ENCODE measurements around the gene COQ10A.
A peak's percentile ranks its signal among the peaks of the same experiment; 100 is the strongest.
"Not testable (repeated sequence)": the region's sequence is repeated elsewhere in the genome, so short reads cannot be mapped to it uniquely, and the experiment has no call there.

COQ10A gene

DNA sequence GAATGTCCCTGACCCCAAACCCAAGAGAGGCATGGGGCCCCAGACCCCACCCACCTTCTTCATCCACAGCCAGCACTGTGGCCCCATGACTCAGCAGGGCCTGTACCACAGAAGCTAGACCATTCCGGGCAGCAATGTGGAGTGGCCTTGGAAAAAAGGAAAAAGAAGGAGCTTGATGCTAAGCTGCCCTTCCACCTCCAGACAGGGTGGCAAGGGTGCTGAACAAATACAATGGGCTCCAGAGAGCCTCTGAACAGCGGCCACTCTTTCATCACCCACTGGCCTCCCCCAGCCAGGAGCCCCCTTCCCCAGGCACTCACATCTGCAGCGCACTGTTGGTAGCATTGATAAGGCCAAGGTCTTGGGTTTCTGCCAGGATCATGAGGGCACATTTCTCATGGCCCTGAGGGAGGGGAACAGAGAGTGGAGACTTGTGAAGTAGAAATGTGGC lies 23.0 kb upstream of the COQ10A start:
- no peak for DNase-seq (ENCODE audit: low spot score)

DNA sequence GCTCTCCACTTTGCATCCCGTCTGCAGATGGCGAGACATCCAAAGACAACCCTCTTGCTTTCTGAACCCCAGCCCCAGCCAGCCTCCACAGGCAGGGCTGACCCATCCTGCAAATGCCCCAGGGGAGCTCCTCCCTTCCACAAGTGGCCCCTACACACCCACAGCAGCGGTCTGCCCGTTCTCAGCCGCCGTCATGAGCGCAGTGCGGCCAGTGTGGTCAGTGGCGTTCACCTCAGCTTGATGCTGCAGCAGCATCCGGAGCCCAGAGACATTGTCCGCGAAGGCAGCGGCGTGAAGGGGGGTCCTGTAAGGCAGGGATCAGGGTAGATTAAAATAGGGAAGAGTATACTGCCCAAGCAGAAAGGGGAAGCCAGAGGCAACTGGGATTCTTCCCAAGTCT lies 22.2 kb upstream of the COQ10A start:
- DNase-seq (ENCODE audit: low spot score), result no peak

DNA sequence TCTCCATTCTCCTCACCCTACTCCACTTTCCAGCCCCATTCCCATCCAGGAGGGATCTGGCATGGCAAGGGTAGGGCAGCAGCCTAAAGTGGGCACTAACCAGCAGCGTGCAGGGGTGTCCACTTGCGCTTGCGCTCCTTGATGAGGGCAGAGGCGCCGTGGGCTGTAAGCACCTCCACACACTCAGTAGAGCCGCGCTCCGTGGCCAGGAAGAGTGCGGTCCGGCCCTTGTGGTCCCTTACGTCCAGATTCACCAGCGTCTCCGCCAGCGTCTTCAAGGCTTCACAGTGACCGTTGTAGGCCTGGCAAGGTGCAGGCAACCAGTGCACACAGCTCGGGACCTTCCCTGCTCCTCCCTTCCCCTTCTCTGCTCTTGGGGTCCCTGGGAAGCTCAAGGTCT lies 18.8 kb upstream of the COQ10A start:
- no peak for DNase-seq (ENCODE audit: low spot score)

DNA sequence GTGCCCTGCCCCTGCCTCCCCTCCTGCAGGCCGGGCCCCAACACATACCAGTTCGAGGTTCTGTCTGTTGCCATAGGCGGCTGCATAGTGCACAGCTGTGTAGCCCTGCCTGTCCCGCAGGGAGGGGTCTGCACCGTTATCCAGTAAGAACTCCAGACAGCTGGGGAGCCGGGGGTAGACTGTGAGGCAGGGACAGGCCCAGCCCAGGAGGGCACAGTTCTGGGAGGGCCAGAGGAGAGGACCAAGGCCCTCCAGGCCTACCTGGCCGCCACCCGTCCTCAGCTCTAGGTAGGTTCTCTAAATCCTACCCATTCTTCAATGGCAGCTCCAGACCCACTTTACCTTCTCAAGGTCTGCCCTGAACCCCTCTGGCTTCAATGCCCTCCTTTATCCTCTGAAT lies 18.0 kb upstream of the COQ10A start:
- no peak for DNase-seq (ENCODE audit: low spot score)

DNA sequence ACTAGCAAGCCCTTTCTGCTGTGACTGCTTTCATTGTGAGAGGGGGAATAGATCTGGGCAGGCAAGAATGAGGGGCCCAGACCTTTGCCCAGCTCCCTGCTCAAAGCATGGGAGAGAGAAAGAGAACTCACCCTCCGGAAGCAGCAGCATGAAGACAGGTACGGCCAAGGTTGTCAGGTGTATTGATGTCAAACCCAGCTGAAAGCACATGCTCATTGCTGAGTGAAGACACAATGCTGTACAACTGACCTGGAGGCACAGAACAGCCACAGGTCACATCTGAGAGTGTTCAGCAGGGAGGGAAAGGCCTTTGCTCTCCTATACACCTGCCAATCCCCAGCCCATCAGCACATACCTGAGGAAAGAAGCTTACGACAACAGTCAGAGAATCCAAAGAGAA lies 14.1 kb upstream of the COQ10A start:
- DNase-seq (ENCODE audit: low spot score), result no peak

DNA sequence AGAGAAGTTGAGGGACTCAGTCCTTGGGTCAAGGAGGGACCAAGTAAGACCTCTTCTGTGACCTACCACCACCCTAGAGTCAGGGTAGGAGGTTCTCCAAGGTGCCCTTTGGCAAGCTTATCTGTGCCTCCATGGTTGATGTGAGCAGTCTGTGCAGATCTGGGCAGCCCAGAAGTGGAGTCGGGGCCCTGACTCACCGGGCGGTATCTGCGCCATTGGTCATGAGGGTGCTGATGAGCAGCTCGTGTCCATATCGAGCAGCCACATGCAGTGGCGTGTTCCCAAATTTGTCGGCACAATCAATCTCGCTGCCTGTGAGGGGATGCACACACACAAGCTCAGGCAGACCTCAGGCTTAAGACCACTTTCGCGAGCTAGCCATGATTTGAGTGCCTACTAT lies 13.7 kb upstream of the COQ10A start:
- no peak for DNase-seq (ENCODE audit: low spot score)

DNA sequence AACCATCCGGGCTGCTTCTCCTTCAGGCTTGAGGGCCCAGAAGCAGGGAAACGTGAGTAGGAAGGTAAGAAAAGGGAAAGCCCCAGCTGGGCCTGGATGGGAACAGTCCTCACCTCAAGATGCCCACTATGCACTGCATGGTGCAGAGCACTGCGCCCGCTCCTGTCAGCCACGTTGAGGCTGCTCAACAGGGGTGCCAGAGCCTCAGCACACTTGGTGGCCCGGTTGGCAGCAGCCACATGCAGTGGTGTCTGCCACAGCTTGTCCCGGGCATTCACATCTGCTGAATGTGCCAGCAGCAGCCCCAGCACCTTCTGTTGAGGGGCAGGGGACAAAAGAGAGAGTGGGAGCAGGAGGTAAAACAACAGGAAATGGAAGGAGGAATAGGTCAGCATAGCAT lies 11.1 kb upstream of the COQ10A start:
- no peak for DNase-seq (ENCODE audit: low spot score)

DNA sequence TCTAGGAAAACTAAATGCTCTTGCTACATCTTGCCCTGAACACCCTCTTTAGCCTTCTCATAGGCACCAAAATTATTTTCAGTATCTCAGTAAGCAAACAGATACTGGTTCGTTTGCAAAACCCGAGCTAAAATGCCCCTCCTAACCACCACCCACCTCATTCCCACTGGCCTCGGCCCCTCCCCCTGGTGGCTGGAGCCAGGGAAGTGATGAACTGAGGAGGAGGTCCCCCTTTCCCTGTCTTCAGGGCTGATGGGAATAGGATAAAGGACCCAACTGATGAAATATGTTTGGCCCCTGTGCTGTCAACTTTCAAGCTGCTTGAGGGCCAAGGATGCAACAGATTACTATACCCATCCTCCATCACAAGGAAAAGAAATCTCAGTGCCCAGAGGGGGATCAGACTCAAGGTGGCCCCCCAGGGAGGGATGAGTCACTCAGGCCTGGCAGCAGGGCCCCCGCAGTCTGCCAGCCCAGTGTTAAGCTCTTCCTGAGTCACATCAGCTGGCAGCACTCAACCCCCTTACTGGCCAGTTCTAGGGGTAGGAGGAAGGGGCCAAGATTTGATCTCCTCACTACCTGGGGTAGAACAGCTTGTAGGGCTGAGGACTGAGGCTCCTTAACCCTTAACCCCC lies 10.3 kb upstream of the COQ10A start:
- peak; percentile 40 for DNase-seq (ENCODE audit: low spot score)

DNA sequence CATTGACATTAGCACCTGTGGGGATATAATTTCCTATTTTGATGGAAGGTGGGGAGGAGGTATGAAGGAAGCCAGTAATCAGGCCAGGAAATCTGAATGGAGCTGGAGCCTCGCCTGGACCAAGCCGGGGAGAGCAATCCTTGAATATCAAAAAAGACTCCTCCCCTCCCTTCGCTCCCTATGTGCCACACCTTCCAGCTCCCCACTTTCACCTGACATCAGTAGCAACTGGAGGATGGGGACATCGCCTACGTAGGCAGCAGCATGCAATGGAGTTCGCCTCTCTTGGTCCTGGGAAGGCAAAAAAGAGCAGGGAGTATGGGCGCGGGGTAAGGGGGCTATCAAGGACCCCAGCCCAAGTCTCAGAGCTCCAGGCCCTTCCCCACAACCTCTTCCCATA lies 9.7 kb upstream of the COQ10A start:
- no peak for DNase-seq (ENCODE audit: low spot score)

DNA sequence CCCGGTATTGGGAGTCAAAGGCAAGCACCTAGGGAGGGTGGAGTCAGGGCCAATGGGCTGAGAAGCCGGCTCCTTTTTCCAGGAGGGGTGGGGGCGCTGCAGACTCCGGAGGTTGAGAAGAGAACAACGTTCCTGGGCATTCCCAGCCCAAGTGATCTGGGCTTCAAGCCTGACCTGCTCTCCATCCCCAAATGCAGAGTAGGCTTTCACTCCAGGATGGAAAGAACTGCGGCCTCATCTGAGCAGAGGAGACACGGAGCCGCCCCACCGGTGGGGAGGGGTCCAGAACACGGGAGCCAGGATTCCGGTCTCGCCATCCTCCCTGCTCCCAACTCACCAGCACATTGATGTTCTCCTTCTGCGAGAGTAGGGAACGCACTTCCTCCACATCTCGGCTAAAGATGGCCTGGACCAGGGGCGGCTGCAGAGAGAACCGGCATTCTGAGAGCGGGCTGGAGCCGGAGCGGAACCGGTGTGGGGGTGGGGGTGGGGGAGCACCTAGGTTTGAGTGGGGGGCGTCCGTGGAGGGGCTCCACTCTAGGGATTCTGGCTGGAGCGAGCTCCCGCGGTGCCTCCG lies 9.2 kb upstream of the COQ10A start:
- DNase-seq (ENCODE audit: low spot score), result peak; percentile 50

DNA sequence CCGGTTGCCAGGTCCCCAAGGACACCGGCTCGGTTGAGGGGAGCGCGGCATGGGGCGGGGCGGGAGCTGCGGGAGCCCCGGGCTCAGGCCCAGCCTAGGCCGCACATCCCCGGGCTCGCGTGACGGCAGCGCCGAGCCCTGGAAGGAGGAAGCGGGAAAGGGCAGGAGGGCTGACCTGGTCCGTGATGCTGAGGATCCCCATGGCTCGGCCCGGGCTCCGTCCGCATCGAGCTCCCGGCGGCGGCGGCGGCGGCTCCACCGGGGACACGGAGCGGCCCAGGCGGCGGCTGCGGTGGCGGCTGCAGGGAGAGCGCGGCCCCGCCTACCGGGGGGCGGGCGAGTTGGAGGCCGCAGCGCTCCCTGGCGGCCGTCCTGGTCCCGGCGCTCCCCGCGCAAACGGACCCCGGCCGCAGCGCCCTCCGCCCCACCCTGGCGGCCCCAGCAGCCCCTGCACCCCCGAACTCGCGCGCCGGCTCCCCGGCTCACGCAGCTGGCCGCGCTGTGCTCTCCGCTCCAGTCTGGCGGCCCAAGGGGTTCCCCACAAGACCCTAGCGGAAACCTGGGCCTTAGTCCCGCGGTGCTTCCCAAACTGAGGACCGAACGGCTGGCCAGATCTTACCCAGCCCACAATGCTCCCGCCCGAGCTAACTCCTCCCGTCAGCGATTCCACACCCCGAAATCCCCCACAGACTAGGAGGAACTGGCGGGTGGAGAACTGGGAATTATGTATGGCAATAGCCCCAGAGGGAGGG lies 8.5 kb upstream of the COQ10A start, which contains the start of gene ANKRD52:
Gene ANKRD52 (minus strand): TSS at position 317 of the 752 bp plus-strand sequence. CDS start 115 bp downstream, at position 202.
- peak; percentile 79 for DNase-seq (ENCODE audit: low spot score)

DNA sequence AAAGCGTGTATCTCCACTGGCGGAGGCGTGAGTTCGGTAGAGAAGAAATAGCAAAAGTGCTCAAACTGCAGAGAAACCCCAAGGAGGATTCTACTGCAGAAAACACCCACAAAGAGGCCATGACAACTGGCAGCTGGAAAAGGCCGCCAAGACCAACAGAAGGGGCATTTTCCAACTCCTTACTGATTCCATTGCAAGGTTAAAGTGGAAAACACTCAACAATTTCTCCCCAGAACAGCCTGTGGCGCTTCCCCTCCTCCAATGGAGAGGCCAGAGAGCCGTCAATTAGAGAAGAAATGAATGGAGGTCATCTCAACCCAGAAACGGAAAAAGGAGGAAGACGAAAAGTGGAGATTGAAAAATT lies 7.9 kb upstream of the COQ10A start:
- no peak for DNase-seq (ENCODE audit: low spot score)

DNA sequence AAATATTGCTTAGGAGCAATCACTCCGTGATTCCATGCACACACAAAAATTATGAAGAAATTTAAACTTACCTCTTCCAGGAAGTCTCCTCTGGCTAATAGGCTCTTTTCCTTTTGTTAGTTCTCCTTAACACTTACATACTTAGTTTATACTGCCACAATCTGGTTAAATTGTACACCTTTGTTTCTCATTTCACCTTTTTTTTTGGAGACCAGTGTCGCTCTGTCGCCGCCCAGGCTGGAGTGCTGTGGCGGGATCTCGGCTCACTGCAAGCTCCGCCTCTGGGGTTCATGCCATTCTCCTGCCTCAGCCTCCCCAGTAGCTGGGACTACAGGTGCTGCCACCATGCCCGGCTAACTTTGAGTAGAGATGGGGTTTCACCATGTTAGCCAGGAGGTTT lies 6.4 kb upstream of the COQ10A start:
- DNase-seq (ENCODE audit: low spot score), result no peak

DNA sequence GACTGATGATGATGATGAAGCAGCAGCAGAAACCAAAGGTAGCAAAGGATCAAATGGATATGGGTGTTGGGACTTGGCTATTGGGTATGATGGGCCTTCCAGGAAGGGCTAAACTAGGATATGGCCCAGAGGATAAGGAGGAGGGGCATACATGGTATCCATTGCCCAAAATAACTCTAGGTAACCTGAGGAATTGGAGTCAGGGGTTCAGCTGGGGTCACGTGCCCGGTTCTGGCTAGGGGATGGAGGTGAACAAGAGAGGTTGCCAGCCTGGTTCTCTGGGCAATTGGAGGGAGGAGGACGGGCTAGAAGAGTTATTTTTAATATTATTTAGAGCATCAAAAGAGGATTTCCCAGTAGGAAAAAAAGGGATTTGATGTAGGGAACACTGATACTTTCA lies 5.8 kb upstream of the COQ10A start:
- no peak for DNase-seq (ENCODE audit: low spot score)

DNA sequence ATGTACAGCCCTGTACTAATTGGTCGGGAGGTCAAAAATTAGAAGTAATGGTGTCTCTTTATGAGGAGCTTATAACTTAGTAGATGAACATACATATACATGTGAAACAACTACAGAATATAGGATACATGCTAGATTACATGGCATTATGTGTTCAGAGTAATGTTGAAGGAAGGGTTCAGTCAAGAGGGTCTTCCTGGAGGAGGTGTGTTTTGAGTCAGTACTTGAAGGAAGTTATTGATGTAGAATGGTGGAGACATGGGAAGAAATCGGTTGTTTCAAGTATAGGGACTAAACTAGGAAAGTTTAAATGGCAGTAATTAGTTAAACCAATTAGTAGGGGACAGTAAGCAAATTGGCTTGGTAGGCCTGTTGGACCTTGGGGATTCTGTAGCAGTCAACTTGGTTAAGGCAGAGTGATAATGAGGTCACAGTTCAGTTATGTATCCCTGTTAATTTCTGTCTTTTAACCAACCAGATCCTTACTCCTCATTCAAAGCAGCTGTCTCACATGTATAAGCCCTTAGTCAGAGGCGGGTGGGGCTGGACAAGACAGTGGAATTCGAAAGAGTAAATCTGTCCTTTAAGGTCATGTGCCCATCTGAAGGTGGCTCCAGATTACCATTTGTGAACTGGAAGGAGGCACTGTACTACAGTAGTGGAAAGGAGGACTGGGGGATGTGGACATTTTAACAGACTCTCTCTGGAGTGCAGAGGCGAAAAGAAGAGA lies 5.1 kb upstream of the COQ10A start:
- DNase-seq (ENCODE audit: low spot score), result peak; percentile 84

DNA sequence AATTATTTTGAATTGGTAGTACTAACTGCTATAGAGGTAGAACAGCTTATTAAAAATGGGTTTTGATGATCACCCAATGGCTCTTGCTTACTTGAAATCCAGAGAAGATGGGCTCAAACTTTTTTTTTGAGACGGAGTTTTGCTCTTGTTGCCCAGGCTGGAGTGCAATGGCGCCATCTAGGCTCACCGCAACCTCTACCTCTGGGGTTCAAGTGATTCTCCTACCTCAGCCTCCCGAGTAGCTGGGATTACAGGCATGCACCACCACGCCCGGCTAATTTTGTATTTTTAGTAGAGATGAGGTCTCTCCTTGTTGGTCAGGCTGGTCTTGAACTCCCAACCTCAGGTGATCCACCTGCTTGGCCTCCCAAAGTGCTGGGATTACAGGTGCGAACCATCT lies 3.8 kb upstream of the COQ10A start:
- DNase-seq (ENCODE audit: low spot score), result not testable (repeated sequence)

DNA sequence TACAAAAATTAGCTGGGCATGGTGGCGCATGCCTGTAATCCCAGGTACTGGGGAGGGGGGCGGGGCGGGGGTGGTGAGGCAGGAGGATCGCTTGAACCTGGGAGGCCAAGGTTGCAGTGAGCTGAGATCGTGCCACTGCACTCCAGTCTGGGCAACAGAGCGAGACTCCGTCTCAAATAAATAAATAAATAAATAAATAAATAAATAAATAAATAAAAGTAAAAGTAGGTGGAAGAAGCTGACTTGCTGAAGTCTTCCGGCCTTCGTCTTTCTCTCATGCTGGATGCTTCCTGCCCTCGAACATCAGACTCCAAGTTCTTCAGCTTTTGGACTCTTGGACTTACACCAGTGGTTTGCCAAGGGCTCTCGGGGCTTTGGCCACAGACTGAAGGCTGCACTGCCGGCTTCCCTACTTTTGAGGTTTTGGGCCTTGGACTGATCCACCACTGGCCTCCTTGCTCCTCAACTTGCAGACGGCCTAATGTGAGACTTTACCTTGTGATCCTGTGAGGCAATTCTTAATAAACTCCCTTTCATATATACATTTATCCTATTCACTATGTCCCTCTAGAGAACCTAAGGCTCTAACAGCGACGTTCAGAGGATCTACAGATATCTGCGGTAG lies 562 bp upstream of the COQ10A start:
- DNase-seq (ENCODE audit: low spot score), result not testable (repeated sequence)

DNA sequence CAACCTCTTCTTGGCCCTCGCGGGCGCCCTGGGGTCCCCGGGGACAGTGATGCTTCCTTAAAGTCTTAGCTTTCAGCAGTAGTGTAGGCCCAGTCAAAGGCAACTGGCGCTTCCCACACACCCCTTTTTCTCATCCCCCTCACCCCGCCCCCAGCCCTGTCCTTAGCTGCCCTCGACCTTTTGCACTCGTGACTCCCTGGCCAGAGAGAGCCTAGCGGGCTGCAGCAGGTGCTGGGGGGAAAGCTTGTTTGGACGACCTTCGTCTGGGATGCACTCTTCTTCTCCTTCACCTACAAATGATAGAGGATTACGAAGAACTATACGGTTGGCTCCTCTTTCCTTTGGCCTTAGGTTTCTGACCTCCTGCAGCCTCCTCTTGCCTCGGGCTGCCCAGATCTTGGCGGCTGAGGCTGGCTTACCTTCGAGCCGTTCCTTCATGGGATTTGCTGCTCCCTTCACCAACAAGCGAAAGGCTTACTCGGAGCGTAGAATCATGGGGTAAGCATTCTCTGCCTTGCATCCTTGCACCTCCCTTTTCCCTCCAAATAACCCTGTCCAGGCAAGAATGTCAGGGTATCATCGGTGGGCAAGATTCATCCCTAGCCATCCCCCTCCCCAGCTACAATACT lies 815 bp downstream of the COQ10A start:
- DNase-seq (ENCODE audit: low spot score), result peak; percentile 41

DNA sequence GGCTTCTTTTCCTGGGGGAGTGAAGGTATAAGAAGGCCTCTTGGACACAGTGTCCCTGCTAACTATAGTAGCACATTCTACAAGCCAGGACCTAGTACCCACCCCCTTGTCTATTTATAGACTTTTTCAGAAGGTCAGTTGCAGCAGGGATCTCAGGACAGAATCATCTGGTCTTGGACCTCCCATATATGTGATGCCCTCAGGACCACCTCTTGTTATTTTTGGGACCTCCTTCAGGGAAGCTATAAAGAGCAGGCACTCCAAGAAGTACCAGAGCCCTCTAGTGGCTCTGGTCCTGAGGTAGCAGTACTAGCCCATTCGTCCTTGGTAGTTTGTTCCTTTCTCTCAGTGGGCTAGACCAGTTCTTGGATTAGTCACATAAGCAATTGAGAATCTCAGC lies 4.3 kb downstream of the COQ10A start:
- peak; percentile 70 for DNase-seq (ENCODE audit: low spot score)

DNA sequence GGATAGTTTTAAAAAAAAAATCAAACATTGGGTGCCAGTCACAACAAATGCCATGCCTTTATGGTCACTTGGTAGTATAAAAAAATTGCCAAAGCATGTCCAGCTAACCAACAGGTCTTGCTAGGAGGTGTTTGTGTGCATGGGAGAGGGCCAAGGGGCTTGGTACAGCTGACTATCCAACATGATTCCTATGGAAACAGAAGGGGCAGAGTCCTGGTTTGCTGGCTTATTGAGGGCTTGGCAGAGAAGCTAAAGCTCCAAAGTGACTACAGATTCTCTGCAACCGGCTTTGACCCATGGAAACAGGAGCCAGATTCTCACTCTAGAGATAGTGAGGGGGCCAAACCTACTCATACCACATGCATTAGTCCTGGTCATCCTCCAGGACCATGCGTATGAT lies 5.7 kb downstream of the COQ10A start:
- not testable (repeated sequence) for DNase-seq (ENCODE audit: low spot score)

DNA sequence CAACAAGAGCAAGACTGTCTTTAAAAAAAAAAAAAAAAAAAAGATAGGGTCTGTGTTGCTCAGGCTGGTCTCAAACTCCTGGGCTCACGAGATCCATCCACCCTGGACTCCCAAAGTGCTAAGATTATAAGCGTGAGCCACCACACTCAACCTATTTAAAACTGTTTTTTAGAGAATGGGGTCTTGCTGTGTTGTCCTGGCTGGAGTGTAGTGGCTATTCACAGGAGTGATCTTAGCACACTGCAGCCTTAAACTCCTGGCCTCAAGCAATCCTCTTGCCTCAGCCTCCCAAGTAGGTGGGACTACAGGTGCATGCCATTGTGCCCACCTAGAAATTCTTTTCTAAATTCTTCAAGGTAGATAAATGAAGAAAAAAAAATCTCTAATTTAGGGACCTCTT lies 7.6 kb downstream of the COQ10A start:
- DNase-seq (ENCODE audit: low spot score), result no peak

DNA sequence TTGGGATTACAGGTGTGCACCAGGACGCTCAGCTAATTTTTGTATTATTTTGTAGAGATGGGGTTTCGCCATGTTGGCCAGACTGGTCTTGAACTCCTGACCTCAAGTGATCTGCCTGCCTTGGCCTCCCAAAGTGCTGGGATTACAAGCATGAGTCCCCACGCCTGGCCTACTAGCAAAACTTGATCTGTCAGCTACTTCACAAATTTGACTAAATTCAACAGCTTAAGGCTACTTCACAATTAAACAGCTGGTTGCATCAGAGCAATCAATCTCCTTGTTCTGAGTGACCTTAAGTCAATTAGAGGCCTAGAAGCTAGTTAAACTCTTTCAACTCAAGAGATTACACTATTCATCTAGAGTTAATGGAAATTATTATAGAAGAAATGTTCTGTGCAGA lies 12.2 kb downstream of the COQ10A start:
- DNase-seq (ENCODE audit: low spot score), result no peak
